ENCODE measurements around the gene CFAP107.

Gene CFAP107

DNA sequence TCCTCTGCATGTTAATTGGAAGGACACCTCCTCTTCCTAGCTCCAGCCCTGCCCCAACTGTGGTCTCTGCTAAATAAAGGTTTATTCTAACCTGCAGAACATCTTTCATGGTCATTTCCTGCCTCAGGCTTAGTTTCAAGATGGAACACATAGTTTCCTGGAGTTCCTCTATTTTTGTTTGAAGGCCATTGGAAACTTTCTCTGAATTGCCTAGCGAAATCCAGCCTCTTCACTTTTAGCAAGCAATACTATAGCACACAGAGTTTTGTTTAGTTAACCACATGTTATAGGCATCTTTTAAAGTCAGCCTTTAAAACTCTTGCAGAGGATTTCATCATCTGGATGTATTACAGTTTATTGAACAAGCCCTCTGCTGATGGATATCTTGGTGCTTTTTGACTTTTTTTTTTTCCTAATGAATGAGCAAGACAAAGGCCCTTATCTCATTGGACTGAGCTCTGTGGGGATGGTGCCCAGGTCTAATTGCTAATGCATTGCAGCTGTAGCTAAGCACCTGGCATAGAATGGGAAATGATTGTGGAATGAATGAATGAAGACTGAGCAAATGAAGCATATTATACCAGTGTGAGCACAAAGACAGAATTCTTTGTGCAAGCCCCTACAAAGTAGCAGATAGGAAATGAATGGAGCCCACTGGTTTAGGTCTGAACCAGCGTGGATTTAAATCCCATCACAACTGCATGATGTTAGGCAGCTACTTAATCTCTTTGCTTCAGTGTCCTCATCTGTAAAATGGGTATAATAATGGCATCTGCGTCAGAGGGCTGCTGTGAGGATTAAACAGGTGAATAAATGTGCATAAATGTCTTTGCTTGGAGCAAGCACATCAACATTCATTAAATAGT, 641 bp upstream of the CFAP107 start:
- no peak for DNase-seq

DNA sequence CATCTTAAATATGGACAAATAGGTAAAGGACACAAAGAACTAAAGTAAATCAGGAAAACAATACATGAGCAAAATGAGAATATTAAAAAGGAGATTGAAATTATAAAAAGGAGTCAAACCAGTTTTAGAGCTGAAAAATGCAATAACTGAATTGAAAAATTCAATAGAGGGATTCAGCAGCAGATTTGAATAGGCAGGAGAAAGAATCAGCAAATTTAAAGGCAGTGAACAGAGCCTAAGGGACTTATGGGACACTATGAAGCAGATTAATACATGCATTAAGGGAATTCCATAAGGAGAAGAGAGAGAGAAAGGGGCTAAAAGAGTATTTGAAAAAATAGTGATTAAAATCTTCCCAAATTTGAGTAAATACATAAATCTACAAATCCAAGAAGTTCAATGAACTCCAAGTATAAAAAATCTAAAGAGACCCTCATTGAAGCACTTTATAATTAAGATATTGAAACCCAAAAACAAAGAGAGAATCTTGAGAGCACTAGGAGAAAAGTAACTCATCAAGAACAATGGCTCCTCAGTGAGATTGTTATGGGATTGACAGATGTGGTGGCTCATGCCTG, 2.9 kb downstream of the CFAP107 start:
- no peak for DNase-seq

DNA sequence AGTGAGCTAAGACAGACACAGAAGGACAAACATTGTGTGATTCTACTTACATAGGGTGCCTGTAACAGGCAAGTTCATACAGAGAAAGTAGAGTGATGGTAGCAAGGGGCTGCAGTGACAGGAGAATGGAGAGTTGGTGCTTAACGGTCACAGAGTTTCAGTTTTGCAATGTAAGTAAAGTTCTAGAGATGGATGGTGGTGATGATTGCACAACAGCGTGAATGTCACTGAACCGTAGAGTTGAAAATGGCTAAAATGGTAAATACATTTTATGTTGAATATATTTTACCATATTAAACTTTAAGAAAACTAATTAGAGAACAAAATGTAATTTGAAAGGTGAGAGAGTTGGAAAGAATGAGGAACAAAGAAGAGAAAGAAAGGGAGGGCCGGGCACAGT, 8.7 kb downstream of the CFAP107 start:
- no peak for DNase-seq

DNA sequence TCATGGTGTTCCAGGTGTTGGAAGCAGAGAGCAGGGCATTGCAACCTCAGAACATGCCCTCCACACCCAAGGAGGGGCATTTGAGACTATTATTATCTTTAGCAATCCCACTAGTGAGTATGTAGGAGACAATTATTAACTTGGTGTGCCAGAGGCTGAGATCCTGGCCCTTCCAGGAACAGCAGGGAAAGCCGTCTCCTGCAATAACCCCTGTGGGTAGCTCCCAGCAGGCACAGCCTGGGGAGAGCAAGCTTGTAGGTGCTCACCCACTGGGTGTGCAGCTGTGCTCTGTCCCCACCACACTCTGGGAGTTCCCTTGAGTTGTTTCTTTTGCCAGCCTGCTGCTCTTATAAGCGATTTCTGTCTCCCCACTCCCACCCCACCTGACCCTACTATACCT, 10.3 kb downstream of the CFAP107 start:
- no peak for DNase-seq

DNA sequence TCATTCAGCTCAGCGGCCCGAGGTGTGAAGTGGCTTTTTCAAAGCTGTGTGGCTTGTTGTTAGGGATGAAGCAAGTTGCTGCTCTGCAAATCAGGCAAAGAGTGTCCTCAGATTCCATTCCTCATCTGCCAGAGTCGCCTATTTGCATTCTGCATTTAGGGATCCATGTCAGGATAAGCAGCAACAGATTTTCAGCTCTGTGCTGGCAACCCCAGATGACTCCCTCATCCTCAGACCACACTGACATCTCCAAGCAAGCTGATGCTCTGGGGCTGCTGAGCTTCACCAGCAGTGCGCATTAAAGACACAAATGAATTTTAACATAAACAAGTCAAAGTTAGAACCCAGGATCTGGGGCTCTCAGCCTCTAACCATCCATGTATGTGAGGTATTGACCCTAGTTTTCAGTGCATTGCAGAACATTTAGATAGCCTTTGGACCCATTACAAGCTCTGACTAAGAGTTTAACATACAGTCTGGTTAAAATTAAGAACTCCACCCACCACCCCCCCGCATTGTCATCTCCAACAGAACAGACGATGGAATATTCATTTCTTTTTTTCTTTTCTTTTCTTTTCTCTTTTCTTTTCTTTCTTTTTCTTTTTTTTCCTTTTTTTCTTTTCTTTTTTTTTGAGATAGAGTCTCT, 10.9 kb downstream of the CFAP107 start:
- no peak for DNase-seq

DNA sequence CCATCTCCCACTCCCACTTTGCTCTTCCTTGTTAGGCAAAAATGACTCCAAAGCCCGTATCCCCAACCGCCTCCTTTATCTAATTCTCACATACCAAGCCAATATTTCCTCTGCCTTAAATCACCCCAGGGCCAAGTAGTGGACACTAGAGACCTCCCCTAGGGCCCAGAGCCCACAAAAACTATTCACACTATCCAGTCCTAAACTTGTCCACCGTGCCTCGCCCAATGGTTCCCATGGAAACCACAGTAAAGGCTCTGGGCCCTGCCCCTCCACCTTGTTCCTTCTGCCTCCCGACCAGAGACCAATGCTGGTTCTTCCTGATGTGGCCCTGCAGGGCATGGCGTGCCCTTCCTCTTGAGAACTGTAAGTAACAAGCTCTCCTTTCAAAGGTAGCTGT, 11.8 kb downstream of the CFAP107 start:
- DNase-seq = no peak

DNA sequence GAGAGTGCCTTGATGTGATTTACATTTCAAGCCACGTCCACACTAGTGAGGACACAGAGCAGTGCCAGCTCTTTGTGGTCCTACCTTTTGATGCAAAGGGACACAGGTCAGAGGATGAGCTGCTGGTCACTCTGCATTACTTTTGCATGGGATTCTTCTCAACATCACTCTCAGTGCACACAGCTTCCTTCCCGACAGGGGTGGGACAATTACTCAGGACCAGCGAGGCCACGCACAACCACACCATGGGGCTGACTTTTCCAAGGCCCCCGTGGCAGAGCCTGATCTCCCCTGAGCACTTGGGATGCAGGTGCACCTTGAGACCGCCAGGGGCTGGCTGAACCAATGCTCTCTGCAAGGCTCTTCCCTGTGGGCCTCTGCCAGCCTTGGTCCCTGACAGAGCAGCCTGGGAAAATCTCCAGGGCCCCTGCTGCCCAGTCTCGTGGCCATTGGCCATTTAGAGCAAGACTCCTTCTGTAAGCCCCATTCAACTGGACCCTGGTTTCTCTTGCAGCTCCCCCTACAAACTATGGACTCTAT, 14.3 kb downstream of the CFAP107 start:
- DNase-seq = no peak

DNA sequence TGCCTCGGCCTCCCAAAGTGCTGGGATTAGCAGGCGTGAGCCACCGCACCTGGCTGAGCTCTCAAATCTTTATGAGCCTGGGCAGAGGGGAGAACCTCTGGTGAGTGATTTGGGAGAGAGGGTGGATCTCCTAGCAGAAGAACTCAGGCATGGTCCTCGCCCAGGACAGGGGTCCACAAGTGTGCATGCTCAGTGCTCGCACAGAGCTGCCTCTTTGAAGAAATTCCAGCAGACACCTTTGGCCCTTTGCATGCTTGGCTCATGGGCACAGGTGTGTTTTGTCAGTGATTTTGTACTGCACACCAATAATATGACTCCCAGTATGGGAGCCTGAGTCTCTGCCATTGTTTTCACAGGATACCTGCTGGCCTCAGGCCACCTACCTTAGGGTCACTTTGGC, 15.8 kb downstream of the CFAP107 start:
- no peak for DNase-seq

DNA sequence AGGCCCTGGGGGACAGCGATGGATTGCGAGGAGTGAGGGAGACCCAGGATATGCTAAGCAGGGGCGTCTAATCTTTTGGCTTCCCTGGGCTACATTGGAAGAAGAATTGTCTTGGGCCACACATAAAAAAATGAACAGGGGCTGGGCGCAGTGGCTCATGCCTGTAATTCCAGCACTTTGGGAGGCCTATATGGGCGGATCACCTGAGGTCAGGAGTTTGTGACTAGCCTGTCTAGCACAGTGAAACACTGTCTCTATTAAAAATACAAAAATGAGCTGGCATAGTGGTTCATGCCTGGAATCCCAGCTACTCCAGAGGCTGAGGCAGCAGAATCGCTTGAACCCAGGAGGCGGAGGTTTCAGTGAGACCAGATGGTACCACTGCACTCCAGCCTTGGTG, 16.8 kb downstream of the CFAP107 start:
- DNase-seq = no peak

DNA sequence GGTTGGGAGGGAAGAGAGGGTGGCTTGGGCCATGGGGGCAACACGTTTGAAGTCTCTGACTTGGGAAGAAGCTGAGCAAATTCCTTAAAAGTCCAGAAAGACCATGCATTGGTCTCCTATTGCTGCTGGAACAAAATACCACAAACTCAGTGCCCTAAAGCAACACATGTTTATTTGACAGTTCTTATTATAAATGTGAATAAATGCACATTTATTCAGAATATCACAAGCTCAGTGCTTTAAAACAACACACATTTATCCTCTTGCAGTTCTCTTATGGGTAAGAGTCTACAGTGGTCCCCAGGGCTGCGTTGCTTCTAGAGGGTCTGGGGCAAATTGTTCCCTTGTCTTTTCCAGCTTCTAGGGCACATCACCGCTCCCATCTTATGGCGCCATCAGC, 17.5 kb downstream of the CFAP107 start:
- DNase-seq = no peak

DNA sequence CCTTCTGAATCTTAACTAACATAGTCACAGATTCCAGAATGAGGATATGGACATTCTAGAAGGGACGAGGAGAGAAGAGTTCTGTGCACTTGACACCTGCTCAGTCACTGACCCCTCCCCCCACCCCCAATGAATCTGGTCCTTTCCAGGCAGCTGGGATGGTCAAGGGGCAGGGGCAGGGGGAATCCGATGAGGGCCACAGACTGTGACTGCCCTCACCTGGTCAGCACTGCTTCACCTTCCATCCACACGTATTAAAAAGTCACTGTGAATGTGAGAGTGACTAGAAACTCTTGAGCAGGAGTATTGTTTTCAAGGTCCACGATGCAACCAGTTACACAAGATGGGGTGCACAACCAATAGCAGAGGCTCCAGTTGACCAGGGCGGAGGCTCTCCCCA, 18.0 kb downstream of the CFAP107 start:
- no peak for DNase-seq

DNA sequence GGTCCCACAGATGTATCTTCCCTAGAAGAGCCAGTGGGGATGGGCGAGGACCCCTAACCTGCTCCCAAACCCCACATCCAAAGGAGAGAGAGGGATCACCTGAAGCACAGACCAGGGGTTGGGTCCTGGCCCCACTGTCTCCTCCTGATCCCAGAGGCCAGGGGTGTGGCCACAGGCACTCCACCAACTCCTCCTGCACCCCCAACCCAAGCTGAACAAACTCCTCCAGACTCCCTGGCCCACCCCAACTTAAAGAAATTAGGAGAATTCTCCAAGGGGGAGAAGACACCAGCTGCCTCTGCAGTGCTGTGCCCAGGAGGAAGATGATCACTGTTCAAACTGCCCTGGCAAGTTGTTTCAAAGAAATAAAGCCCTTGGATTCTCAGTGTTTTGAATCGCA, 23.0 kb downstream of the CFAP107 start:
- DNase-seq = no peak

DNA sequence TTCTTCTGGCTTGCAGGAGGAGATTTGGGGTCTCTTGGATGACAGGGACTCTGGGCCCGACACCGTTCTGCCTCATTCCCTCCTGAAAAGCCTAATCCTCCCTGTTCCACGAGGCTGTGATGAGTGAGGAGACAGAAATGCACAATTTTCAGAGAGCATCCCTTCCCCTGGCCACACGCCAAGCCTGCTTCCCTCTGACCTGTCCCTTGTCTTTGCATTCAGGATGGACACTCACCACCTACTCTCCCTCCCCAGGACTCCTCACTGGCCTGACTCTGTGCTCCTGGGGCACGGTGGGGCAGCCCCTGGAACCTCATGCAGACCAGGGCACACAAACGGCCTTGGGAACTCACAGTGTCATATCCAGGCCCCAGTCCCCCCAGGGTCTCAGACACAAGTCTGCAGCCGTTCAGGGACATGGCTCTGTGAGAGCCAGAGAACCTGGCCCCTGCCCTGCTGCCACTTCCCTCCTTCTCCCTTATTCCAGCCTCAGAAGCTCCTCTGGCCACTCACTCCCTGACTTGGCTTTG, 24.0 kb downstream of the CFAP107 start:
- DNase-seq = no peak

DNA sequence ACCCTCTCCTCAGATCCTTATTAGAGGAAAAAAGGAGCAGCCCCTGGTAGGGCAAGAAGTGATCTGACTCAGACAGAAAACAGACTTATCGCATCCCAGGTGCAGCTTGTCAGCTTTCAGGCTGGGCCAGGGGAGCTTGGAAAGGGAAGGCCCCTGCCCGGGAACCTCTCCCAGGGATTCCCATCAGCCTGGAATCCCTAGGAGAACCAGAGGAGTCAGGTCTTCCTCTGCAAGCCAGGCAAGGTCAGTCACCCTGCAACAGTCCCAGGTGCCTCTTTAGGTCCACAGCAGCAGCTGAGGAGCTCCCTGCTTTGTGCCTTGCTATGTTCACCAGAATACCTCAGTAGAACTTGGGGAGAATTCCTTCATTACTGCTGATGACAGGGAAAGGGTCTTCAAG, 24.6 kb downstream of the CFAP107 start:
- no peak for DNase-seq

DNA sequence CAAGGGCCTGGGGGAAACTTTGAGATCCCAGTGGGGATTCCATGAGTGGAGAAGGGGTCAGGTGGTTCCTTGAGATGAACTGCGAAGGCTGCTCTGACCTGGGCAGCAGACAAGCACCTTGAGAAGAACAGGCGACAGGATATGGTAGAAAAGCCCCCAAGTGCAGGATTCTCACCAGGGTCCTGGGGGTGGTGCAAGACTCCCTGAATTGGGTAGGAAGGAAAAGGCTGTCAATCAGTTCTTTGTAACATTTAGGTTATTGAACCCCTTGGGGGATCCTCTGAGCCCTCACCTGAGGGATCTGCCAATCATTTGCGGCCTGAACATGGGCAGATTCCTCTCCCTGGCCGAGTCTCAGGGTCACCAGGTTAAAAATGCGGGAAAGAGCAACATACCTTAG, 25.2 kb downstream of the CFAP107 start:
- DNase-seq = no peak

DNA sequence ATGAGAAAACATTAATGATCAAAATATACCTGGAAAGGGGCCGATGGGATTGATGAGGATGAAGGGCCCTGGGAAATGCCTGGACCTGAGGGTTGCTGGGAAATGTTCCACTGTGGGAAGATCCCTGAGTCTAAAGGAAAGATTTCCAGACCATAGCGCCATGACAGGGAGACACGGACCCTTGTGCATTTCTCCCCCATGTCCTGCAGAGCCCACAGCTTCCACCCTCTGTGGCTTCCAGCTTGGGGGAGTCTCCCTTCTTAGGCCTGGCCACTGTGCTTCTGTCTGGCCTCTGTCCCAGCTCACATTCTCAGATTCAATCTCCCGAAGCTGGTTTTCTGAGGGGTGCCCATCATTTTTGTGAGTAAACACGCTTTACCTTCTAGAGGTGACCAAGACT, 26.5 kb downstream of the CFAP107 start:
- no peak for DNase-seq

DNA sequence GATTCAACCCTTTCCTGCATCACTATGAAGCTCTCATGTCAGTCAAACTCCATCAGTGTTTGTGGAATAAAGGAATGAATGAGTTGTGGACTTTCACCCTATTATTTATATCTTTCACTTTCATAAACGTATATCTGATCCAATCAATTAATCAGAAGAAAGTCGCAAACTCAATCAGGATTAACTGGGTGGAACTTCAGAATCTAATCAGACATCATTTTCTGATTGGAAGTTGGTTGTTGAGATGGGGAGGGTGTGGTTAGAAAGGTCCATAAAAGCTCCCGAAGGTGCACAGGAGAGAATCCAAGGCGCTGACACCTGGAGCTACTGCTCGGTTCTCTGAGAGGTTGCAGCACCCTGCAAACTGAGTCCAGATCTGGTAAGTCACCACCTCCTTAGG, 27.4 kb downstream of the CFAP107 start, which contains the start of gene PRAMEF12:
TSS of gene PRAMEF12 (plus strand) at position 301 of the 400 bp plus-strand sequence. CDS start 1,130 bp downstream, outside the sequence.
- no peak for DNase-seq

DNA sequence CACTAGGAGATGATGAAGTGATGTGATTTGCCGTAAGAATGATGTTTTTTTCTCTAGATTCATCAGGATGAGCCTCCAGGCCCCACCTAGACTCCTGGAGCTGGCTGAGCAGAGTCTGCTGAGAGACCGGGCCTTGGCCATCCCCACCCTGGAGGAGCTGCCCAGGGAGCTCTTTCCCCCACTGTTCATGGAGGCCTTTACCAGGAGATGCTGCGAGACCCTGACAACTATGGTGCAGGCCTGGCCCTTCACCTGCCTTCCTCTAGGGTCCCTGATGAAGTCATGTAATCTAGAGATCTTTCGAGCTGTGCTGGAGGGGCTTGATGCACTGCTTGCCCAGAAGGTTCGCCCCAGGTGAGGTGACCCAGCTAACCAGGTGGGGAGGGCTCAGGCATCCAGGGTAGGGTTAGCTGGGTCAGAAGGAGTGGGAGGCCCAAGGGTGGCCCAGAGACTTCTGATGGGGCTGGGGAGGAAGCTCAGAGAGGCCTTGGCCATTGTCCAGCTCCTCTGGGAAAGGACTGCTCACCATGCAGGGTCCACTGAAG, 28.9 kb downstream of the CFAP107 start:
- DNase-seq = no peak

DNA sequence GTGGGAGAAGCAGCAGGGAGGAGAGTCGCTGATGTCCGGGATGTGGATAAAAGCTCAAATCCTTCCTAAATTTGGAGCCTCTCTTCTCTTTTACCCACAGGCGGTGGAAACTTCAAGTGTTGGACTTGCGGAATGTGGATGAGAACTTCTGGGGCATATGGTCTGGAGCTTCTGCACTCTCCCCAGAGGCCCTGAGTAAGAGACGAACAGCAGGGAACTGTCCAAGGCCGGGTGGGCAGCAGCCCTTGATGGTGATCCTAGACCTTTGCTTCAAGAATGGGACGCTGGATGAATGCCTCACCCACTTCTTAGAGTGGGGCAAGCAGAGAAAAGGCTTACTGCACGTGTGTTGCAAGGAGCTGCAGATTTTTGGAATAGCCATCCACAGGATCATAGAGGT, 29.4 kb downstream of the CFAP107 start:
- no peak for DNase-seq

DNA sequence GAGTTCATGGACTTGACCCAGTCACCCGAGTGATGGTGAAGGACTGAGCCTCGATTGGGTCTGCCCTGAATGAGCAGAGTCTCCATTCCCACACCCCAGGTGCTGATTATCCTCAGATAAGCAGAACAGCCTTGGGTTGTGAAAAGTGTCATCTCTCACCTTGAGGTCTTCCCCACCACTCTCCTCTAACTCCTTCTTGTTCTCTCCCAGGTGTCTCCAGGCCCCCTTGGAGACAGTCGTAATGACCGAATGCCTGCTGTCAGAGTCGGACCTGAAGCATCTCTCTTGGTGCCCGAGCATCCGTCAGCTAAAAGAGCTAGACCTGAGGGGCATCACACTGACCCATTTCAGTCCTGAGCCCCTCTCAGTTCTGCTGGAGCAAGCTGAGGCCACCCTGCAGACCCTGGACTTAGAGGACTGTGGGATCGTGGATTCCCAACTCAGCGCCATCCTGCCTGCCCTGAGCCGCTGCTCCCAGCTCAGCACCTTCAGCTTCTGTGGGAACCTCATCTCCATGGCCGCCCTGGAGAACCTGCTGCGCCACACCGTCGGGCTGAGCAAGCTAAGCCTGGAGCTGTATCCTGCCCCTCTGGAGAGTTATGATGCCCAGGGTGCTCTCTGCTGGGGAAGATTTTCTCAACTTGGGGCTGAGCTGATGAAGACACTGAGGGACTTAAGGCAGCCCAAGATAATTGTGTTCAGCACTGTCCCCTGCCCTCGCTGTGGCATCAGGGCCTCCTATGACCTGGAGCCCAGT, 31.0 kb downstream of the CFAP107 start:
- DNase-seq = no peak

DNA sequence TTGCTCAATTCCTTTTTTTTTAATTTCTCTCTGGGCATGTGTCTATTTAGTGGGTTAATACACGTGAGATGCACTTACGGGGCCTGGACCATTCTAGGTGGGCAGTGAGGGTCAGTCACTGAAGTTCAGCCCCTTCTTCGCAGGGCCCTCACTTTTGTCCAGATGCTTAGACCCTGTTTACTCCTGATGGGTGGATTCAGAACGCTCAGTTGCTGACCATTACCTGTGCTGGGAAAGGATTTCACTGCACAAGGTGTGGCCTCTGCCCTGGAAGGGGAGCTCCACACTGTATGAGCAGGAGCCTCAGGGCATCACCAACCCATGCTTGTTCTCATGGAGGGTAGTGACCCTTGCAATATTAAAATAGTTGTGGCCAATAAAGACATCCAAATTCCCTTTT, 32.1 kb downstream of the CFAP107 start:
- no peak for DNase-seq

DNA sequence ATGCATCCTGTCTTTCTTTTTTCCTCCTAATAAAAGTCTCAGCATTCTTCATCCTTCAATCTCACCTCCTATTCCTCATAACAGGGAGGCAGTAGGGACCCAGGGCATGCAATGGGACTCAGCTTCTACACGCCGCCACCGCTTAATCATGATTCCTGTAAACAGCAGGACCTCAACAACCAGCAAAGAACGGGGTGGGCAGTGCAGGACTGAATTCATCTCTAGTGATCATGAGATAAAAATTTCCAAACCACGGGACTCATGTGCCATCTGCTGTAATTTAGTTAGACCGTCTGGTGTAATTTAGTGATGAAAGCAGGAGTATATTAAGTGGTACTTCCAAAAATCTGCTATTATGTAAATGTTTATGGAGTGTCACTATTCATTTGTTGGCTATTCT, 32.9 kb downstream of the CFAP107 start:
- no peak for DNase-seq
